PC-3 (cell line): ENCODE data around the gene MAMLD1. TPM values are rescaled to one million over a fixed set of nuclear protein-coding genes. Genes with fewer than 3 reads are reported as not detected.

Source experiments
- ATAC-seq: fragments of 200-7000 bp; cut with Tn5 transposase; 2 replicates; pipeline ENCODE4 v1.9.1; 2020; ENCODE audit warnings: mild to moderate bottlenecking, moderate library complexity
- BruUV-seq: library from RNA; stranded (reverse); fragments of 400-500 nt; replicated peaks from 2 replicates; lab custom pipeline; 2021; lab: Mats Ljungman, UMichigan
- CTCF ChIA-PET: fragments of 300-600 bp; sonication (Branson Sonifier 250); formaldehyde crosslinking; loops from one replicate; lab custom pipeline; 2022; ENCODE audit warnings: antibody characterized with exemption; lab: Charles Lee
- POLR2A ChIA-PET: fragments of 300-600 bp; sonication (Branson Sonifier 250); formaldehyde crosslinking; loops from one replicate; lab custom pipeline; 2022; ENCODE audit warnings: antibody characterized with exemption; ENCODE audit not compliant: unreplicated experiment; lab: Charles Lee
- DNase-seq: peaks from one replicate; pipeline ENCODE4 v3.0.0-alpha.2; 2015
- H2AFZ ChIP-seq: fragments of 300-600 bp; sonication (generic); 2 replicates; pipeline ENCODE4 v1.6.0; 2016; ENCODE audit warnings: antibody characterized with exemption, low read length
- H3F3A ChIP-seq: fragments of 300-600 bp; sonication (generic); one replicate; pipeline ENCODE4 v1.6.0; 2017; ENCODE audit warnings: antibody characterized with exemption, low read length, control low read depth, mild to moderate bottlenecking; ENCODE audit not compliant: unreplicated experiment
- H3K27ac ChIP-seq: fragments of 300-600 bp; sonication (generic); 2 replicates; pipeline ENCODE4 v1.5.1; 2016; ENCODE audit warnings: mild to moderate bottlenecking, low read length
- H3K27me3 ChIP-seq: fragments of 300-600 bp; sonication (generic); 2 replicates; pipeline ENCODE4 v1.6.1; 2016; ENCODE audit warnings: low read length, mixed read lengths
- H3K36me3 ChIP-seq: fragments of 300-600 bp; sonication (generic); 2 replicates; pipeline ENCODE4 v1.6.1; 2016; ENCODE audit warnings: low read depth, mixed run types, low read length, mixed read lengths
- H3K4me1 ChIP-seq: fragments of 300-600 bp; sonication (generic); 2 replicates; pipeline ENCODE4 v1.5.1; 2016; ENCODE audit warnings: low read length; ENCODE audit not compliant: insufficient read depth
- H3K4me2 ChIP-seq: fragments of 300-600 bp; sonication (generic); 2 replicates; pipeline ENCODE4 v1.6.0; 2016; ENCODE audit warnings: low read length
- H3K4me3 ChIP-seq: fragments of 300-600 bp; sonication (generic); 2 replicates; pipeline ENCODE4 v1.5.1; 2016; ENCODE audit warnings: mild to moderate bottlenecking, low read length, mixed read lengths
- H3K79me2 ChIP-seq: fragments of 300-600 bp; sonication (generic); 2 replicates; pipeline ENCODE4 v1.6.1; 2017; ENCODE audit warnings: low read length, mixed read lengths
- H3K9ac ChIP-seq: fragments of 300-600 bp; sonication (generic); 2 replicates; pipeline ENCODE4 v1.6.0; 2016; ENCODE audit warnings: mild to moderate bottlenecking, low read length
- H3K9me2 ChIP-seq: fragments of 300-600 bp; sonication (generic); replicated peaks from 2 replicates; pipeline ENCODE4 v1.6.1; 2016; ENCODE audit warnings: mixed run types, low read length, mixed read lengths
- H3K9me3 ChIP-seq: fragments of 300-600 bp; sonication (generic); 2 replicates; pipeline ENCODE4 v1.6.1; 2016; ENCODE audit warnings: low read length, mixed read lengths
- H4K20me1 ChIP-seq: fragments of 300-600 bp; sonication (generic); 2 replicates; pipeline ENCODE4 v1.6.1; 2016; ENCODE audit warnings: low read length, mixed read lengths
- EZH2 ChIP-seq: fragments of 300-600 bp; sonication (generic); IDR thresholded peaks from one replicate; pipeline ENCODE4 v1.6.1; 2017; ENCODE audit warnings: antibody characterized with exemption, mild to moderate bottlenecking, low read length; ENCODE audit not compliant: unreplicated experiment
- EZH2phosphoT487 ChIP-seq: fragments of 300-600 bp; sonication (generic); IDR thresholded peaks from 2 replicates; pipeline ENCODE4 v1.6.1; 2018; ENCODE audit warnings: mild to moderate bottlenecking, antibody characterized with exemption, low read length, borderline replicate concordance
- intact Hi-C: fragments of 100-400 bp; cut with micrococcal nuclease; formaldehyde crosslinking; loops from 2 replicates; pipeline ENCODE4 v1.9.0; 2023
- total RNA-seq: library from RNA; depleted of rRNA; stranded (reverse); fragments of >200 nt; gene quantifications from 2 replicates; pipeline ENCODE4 v1.2.3, GENCODE V29; 2014
- TF ChIP-seq, protein P1 (sequence below): fragments of 300-600 bp; sonication (generic); conservative IDR thresholded peaks from 2 replicates; pipeline ENCODE4 v1.5.1; 2017; ENCODE audit warnings: antibody characterized with exemption, low read depth, mild to moderate bottlenecking, low read length

The MAMLD1 gene
- total RNA-seq, 1 experiment from 2014 or later = 2.8 TPM

- H3K27me3 ChIP-seq = no peaks in the 10 kb centered on the region
- CTCF ChIA-PET = interaction anchor here (0.6 kb wide), 1 partner anchor 28 kb away, joined by 3 read pairs; no protein-coding TSS in a partner anchor
- no peak overlapping the region for H3K4me2 ChIP-seq
- no peak overlapping the region for H3K4me3 ChIP-seq
- H3K9me2 ChIP-seq = no peaks in the 10 kb centered on the region
- TF ChIP-seq, protein P1, sequence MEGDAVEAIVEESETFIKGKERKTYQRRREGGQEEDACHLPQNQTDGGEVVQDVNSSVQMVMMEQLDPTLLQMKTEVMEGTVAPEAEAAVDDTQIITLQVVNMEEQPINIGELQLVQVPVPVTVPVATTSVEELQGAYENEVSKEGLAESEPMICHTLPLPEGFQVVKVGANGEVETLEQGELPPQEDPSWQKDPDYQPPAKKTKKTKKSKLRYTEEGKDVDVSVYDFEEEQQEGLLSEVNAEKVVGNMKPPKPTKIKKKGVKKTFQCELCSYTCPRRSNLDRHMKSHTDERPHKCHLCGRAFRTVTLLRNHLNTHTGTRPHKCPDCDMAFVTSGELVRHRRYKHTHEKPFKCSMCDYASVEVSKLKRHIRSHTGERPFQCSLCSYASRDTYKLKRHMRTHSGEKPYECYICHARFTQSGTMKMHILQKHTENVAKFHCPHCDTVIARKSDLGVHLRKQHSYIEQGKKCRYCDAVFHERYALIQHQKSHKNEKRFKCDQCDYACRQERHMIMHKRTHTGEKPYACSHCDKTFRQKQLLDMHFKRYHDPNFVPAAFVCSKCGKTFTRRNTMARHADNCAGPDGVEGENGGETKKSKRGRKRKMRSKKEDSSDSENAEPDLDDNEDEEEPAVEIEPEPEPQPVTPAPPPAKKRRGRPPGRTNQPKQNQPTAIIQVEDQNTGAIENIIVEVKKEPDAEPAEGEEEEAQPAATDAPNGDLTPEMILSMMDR = no peak
- no peak for TF ChIP-seq EZH2
- TF ChIP-seq EZH2phosphoT487 = no peak
- peaks cover 14% of the 10 kb centered on the region for H3K4me1 ChIP-seq
- no peaks in the 10 kb centered on the region for H3K9me3 ChIP-seq
- no peaks in the 10 kb centered on the region for H3F3A ChIP-seq
- ATAC-seq (no peak), DNase-seq (no peak)
- H3K27ac ChIP-seq = no peak overlapping the region
- intact Hi-C loops = loop anchor here (5.0 kb wide), 1 partner anchor 216 kb away; no protein-coding TSS in a partner anchor
- POLR2A ChIA-PET = no interaction called here
- no peak overlapping the region for H2AFZ ChIP-seq
- no peaks in the 10 kb centered on the region for H3K79me2 ChIP-seq
- no peak overlapping the region for H3K9ac ChIP-seq
- no peaks in the 10 kb centered on the region for H3K36me3 ChIP-seq
- no peaks in the 10 kb centered on the region for H4K20me1 ChIP-seq
- no TSS peak for BruUV-seq
Observed at GRCh38 chrX:150478496-150479492, 115.7 kb downstream of the MAMLD1 start.

DNA sequence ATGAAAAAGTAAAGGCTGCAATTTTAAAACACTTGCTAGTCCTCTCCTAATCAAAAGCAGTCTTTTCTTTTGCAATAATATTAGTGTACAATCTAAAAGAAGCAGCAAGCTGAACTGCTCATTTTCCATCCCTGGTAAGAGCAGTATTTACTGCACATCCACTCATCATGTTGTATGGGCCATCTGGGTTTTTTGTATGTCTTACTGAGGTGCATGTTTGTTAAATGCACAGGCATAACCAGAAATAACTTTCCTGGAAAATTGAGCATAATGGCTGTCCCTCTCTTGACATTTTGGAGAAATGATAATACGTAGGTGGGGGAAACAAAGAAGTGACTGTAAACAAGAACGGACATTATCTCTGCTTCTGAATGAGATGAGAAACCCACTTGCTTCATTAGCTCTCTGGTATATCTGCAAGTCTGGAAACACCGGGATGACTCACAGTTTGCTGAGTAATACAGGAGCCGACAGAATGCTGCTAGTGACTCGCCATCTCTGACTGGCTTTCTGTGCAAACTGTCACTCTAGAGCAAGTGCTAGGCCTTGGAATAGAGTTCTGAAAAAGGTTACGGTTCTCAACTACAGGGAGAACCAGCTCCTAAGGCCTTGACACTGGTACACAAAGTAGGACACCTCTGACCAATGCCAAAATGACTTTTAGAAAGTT, 119.6 kb downstream of the MAMLD1 start:
- ATAC-seq (peak; percentile 100), DNase-seq (peak; percentile 86)
- no peaks in the 10 kb centered on the region for H3K9me3 ChIP-seq
- H3K4me1 ChIP-seq = peaks cover 14% of the 10 kb centered on the region
- peak overlapping the region; percentile 18; the same call in 1 of the 2 replicates for H3K4me3 ChIP-seq
- no peaks in the 10 kb centered on the region for H4K20me1 ChIP-seq
- intact Hi-C loops = loop anchor here (10.0 kb wide), 2 partner anchors 102 to 428 kb away; no protein-coding TSS in a partner anchor
- ChIA-PET POLR2A (no interaction called here), CTCF (interaction anchor here (0.6 to 0.8 kb wide), 2 partner anchors 360 to 543 kb away, joined by 5 to 8 read pairs; no protein-coding TSS in a partner anchor)
- H3K9ac ChIP-seq = no peak overlapping the region
- no peaks in the 10 kb centered on the region for H3K79me2 ChIP-seq
- H2AFZ ChIP-seq = no peak overlapping the region
- no peaks in the 10 kb centered on the region for H3K27me3 ChIP-seq
- H3F3A ChIP-seq = no peaks in the 10 kb centered on the region
- no peaks in the 10 kb centered on the region for H3K36me3 ChIP-seq
- BruUV-seq = no TSS peak
- no peaks in the 10 kb centered on the region for H3K9me2 ChIP-seq
- no peak for TF ChIP-seq EZH2
- TF ChIP-seq, protein P1 = no peak
- TF ChIP-seq EZH2phosphoT487 = no peak
- H3K4me2 ChIP-seq = peak overlapping the region; percentile 61
- H3K27ac ChIP-seq = peak overlapping the region; percentile 58
